ENCODE results near the gene ADD3.

DNA sequence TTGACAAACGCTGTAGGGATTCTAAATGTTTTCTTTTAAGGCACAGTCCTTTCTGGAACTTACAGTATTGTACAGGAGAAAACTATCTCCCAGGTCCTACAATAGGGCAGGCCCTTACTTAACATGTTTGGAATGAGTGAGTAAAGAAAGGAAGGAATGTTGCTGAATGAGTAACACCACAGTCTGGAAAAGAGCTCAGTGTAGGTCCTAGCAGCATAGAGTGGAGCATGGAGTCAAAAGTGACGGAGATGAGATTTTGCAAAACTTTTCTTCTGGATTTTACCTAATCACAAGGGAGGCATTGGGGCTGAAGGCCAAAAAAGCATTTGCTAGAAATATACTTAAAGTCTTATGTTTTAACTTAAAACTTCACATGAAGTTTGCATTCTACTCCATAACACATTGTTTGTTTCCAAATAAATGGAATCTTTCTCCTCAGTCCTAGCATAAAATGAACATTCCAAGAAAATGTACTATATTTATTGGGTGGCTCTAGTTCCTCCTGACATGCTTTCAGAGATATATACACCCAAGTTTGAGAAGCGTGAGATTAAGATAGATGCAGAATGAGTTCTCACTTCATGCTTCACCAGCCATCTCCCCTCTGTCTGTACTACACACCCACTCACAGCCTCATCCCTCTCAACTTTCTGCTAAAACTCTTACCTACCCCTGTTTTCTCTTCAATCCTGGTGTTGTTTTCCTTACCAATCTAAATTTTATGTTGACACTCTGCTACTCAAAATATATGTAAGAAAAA lies 20.2 kb upstream of the ADD3 start:
- TF ChIP-seq, protein P1, sequence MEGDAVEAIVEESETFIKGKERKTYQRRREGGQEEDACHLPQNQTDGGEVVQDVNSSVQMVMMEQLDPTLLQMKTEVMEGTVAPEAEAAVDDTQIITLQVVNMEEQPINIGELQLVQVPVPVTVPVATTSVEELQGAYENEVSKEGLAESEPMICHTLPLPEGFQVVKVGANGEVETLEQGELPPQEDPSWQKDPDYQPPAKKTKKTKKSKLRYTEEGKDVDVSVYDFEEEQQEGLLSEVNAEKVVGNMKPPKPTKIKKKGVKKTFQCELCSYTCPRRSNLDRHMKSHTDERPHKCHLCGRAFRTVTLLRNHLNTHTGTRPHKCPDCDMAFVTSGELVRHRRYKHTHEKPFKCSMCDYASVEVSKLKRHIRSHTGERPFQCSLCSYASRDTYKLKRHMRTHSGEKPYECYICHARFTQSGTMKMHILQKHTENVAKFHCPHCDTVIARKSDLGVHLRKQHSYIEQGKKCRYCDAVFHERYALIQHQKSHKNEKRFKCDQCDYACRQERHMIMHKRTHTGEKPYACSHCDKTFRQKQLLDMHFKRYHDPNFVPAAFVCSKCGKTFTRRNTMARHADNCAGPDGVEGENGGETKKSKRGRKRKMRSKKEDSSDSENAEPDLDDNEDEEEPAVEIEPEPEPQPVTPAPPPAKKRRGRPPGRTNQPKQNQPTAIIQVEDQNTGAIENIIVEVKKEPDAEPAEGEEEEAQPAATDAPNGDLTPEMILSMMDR (IDR thresholded peaks at IDR 0.05) = no peak
- no peak for TF ChIP-seq POLR2A (IDR thresholded peaks at IDR 0.05)
